ENCODE measurements around the gene RFNG.

RFNG gene

GRCh38 chr17:82047379-82047778 is 4.2 kb downstream of the RFNG start:
- H3K27ac ChIP-seq (replicated peaks), result no peak overlapping the region
- no peak overlapping the region for H3K4me3 ChIP-seq (replicated peaks; ENCODE audit: insufficient read depth, low read length)
- H3K27me3 ChIP-seq (ENCODE audit: insufficient read depth, poor library complexity, severe bottlenecking), result no peaks in the 10 kb centered on the region
- DNase-seq (ENCODE audit: low read depth in 1 of 2, low spot score in 1 of 2), result no peak
- TF ChIP-seq POLR2AphosphoS5 (IDR thresholded peaks at IDR 0.05; ENCODE audit: low read depth) (no peak), REST (IDR thresholded peaks at IDR 0.05; ENCODE audit: insufficient replicate concordance, low read depth) (no peak), CTCF (IDR thresholded peaks at IDR 0.05; ENCODE audit: insufficient read depth, low read length) (no peak), GABPA (IDR thresholded peaks at IDR 0.05; ENCODE audit: low read depth) (no peak), SPI1 (IDR thresholded peaks at IDR 0.05; ENCODE audit: borderline replicate concordance, low read depth) (no peak)

- H3K27ac ChIP-seq (replicated peaks), result no peak overlapping the region
- no peak for DNase-seq (ENCODE audit: low read depth in 1 of 2, low spot score in 1 of 2)
- H3K4me3 ChIP-seq (replicated peaks; ENCODE audit: insufficient read depth, low read length), result no peak overlapping the region
- H3K27me3 ChIP-seq (ENCODE audit: insufficient read depth, poor library complexity, severe bottlenecking), result no peaks in the 10 kb centered on the region
- TF ChIP-seq CTCF (IDR thresholded peaks at IDR 0.05; ENCODE audit: insufficient read depth, low read length) (no peak), GABPA (IDR thresholded peaks at IDR 0.05; ENCODE audit: low read depth) (no peak), REST (IDR thresholded peaks at IDR 0.05; ENCODE audit: insufficient replicate concordance, low read depth) (no peak), SPI1 (IDR thresholded peaks at IDR 0.05; ENCODE audit: borderline replicate concordance, low read depth) (no peak), POLR2AphosphoS5 (IDR thresholded peaks at IDR 0.05; ENCODE audit: low read depth) (no peak)
Observed at GRCh38 chr17:82046903-82047302, 4.7 kb downstream of the RFNG start.

- no peak overlapping the region for H3K4me3 ChIP-seq (replicated peaks; ENCODE audit: insufficient read depth, low read length)
- H3K27me3 ChIP-seq (ENCODE audit: insufficient read depth, poor library complexity, severe bottlenecking), result no peaks in the 10 kb centered on the region
- H3K27ac ChIP-seq (replicated peaks), result no peak overlapping the region
- TF ChIP-seq POLR2AphosphoS5 (IDR thresholded peaks at IDR 0.05; ENCODE audit: low read depth), result no peak
- no peak for TF ChIP-seq SPI1 (IDR thresholded peaks at IDR 0.05; ENCODE audit: borderline replicate concordance, low read depth)
- no peak for TF ChIP-seq REST (IDR thresholded peaks at IDR 0.05; ENCODE audit: insufficient replicate concordance, low read depth)
- TF ChIP-seq GABPA (IDR thresholded peaks at IDR 0.05; ENCODE audit: low read depth), result no peak
- no peak for TF ChIP-seq CTCF (IDR thresholded peaks at IDR 0.05; ENCODE audit: insufficient read depth, low read length)
- DNase-seq (ENCODE audit: low read depth in 1 of 2, low spot score in 1 of 2), result no peak
Observed at GRCh38 chr17:82045936-82046484, 5.6 kb downstream of the RFNG start.
